HG03095 (cell line): Measurements from ENCODE around the gene CRACR2A.

Experiments
- ATAC-seq: cut with Tn5 transposase; IDR thresholded peaks from one replicate; pipeline ENCODE4 v1.9.1; 2021; ENCODE audit warnings: moderate library complexity; ENCODE audit not compliant: unreplicated experiment

Gene CRACR2A

GRCh38 chr12:3622021-3622821 lies 130.7 kb downstream of the CRACR2A start:
- no peak for ATAC-seq

- ATAC-seq = no peak
Measured at GRCh38 chr12:3620856-3621255, 132.1 kb downstream of the CRACR2A start.

DNA sequence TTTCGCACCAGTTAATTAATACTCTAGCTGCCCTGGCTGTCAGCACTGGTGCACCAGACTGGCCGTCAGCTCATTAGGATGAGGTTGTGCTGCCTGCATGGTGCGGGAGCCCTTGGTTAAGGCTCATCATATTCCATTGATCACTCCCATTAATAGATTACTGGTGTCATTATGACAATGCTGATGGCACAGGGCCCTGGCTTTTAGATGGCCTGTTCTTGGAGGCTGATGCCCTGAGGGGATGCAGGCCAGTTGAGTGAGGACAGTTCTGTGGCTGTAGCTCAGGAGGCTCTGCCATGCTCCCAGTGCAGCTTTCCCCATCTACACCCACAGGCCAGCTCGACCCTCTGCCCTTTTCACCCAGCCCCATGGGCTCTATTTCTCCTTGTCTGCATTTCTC lies 135.3 kb downstream of the CRACR2A start:
- no peak for ATAC-seq

DNA sequence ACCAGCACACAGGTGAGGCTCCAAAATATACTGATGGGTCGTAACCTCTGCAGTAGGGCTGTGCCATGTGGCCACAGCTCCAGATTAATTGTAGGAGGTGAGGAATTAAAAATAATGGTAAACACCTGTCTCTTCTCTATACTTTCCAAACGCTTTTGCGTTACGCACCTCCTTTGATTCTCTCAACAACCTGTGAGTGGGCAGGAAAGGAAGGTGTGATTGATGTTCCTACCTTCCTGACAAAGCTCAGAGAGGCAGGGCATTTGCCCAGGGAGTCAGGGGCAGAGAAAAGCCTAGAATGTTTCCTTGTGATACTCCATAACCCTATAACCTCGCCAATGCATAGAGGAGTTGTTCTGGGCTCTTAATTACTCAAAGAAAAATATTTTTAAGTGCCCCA lies 137.0 kb downstream of the CRACR2A start:
- no peak for ATAC-seq

- ATAC-seq = no peak
Measured at GRCh38 chr12:3614806-3615466, 138.0 kb downstream of the CRACR2A start.

DNA sequence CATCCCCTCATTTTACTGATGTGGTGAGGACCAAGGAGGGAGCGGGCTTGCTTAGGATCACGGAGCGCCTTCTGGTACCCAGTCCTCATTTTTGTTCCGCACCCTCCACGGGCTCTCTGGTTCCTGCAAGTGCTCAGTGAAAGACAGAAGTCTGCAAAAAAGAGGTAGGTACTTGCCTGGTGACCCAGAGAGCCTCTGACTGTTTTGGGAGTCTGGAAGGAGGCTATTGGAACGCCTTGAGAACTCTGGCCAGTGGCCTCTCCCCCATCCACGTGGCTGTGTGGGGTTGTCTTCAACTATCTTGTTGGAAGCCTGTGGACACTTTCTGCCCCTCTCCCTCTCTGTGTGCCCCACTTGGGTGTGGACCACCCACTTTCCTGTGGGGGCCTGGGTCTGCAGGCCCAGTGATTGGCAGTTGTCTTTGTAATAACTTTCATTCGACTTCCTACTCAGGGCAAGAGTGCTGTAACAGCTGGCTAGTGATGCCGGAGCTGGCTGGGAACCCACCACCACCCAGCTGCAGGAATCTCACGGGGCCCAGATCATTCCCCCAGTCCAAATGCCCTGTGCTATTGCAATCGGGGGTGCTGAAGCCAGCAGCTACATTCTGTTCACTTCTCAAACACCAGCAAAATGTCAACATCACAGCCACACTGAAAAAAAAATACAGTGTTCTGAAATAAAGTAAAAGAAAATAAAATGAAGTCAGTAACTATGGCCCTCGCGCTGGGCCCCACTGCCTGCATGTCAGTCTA lies 139.1 kb downstream of the CRACR2A start:
- ATAC-seq = no peak

- no peak for ATAC-seq
Measured at GRCh38 chr12:3611860-3612703, 140.8 kb downstream of the CRACR2A start.

DNA sequence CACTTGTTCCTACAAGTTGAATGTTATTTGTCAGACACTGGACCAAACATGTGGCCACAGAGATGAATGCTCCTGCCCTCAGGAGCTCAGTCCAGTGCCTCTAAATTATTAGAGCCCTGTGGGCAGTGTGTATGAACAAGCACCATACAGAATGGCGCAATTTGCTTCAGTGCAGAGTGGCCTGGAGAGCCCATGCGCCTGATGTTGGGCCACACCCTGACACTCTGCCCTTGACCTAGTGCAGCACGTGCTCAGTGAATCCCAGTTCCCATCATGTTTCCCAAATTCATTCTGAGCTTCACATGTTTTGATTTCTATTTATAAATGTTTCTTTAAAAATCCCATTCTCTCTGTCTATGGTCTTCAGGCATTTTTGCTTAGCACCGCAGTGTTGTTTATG lies 145.1 kb downstream of the CRACR2A start:
- ATAC-seq = no peak

GRCh38 chr12:3607039-3607720 lies 145.7 kb downstream of the CRACR2A start:
- no peak for ATAC-seq

GRCh38 chr12:3606128-3606527 lies 146.8 kb downstream of the CRACR2A start:
- ATAC-seq = no peak

- no peak for ATAC-seq
Measured at GRCh38 chr12:3605692-3606091, 147.2 kb downstream of the CRACR2A start.

DNA sequence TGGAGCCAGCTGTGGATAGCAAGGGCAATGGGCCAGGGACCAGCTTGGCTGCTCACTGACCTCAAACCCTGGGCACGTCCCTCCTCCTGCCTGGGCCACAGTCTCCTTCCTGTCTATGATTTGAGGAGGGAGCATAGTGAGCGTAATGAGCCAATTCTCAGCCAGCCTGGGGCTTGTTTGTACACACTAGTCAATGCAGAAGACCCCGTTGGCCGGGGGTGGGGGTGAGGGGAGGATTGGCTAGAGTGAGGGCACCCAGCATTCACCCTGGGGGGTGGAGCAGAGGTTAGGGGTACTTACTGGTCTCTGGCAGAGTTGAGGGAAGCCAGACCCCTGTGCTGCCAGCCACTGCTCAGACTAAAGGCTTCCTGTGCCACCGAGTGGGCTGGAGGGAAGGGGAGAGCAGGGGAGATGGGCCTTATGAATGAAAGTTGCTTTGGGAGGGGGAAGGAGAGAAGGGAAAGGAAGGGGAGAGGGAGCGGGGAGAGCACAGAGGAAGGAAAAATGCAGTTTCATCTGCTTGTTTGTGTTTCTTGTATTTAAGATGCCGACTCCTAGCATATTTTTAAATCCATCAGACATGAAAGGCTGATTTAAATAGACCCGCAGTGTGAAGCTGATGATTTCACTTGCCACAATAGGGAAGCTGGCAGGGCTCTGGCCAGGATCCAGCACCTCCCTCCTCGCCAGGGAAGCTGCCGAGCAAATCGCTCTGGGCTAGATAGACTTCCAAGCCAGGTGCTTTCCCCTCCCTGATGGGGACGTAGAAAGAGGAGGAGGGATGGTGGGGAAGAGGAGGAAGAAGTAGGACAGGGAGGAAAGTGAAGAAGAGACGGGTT lies 147.9 kb downstream of the CRACR2A start:
- no peak for ATAC-seq

DNA sequence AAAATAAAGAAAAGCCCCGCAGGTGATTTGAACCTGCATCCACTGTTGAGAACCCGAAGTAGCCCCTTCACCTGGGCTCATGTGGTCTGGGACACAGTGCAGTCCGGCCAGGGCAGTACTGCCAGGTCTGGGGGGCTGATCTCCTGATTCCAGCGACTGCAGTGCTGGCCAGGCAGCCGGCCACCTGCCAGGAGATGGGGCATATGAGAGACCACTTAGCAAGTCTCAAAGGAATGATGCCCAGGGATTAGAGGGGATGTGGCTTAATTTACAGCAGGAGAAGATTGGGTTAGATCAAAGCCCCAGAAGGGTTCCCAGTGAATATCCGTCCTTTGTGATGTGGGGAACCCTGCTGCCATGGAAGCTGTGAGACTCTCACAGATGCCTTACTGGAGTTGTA lies 148.6 kb downstream of the CRACR2A start:
- ATAC-seq = no peak

DNA sequence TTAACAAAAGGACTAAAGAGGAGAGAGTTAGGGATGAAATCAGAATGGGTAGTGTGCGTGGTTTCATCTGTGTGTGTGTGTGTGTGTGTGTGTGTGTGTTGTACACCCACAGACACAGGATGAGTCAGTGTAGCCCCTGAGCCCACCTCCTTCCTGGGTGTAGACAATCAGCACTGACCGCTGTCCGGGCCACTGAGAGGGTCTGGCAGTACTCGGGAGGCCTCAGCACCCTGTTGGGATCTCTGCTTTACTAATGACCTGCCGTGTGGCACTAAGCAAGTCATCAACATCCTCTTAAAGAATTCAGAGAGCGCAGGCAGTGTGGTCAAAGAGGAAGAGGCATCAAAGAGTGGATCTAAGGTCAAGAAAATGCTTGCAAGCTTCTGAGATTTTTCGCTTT lies 149.3 kb downstream of the CRACR2A start:
- no peak for ATAC-seq

GRCh38 chr12:3602488-3602887 lies 150.4 kb downstream of the CRACR2A start:
- no peak for ATAC-seq

DNA sequence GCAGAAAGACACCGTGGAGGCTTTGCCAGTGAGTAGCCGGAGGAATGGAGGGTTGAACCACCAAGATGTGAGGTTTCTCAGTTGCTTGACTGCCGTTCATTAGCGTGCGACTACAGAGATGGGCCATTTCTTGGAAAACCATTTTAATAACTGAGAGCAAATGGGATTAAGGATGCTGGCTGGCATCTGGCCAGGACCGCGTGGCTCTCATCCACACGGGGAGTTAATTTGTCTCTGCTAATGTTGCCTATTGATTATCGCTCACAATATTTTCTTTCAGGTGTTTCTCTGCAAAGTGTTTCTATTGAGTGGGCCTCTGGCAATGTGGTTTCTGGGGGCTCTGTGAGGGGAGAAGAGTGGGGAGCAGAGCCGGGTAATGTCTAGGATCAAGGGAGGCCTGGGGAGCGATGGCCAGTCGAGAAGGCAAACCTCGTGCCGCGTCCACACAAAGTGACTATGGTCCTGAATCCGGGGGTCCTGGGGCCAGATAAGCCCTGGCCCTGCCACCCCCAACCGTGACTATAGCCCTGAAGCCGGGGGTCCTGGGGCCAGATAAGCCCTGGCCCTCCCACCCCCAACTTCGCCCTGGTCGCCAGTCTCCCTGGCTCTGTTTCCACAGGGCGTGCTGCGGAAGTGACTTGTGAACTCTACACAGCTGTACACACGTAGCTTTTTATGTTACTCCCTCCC lies 151.3 kb downstream of the CRACR2A start:
- no peak for ATAC-seq

- no peak for ATAC-seq
Measured at GRCh38 chr12:3600951-3601350, 152.0 kb downstream of the CRACR2A start.

DNA sequence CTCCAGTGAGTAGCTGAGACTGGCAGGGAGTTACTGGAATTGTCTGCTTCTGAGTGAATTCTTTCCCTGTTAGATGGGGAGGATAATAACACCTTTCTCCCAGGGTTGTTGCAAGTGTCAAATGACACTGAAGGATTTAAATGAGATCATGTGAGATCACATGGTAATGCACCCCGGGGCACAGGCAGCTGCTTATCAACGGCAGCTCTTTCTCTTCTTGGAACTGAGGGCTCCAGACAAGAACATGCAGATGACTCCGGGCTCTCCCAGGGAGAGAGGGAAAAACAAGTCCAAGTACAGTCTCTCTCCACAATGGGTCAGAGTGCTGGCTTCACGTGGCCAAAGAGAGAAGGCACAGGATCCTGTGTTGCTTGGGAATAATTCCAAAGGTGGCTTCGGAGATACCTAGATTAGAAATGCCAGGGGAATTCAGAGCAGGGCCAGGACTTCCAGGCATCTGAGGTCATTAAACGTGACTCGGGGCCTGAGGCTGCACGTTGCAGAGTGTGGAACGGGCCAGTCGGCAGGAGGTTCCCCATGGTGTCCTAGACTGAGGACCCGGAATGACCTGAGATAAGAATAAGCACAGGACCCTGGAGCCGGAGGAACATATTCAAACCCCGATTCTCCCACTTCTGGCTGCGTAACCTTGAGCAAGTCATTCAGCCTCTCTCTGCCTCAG lies 152.7 kb downstream of the CRACR2A start:
- ATAC-seq = no peak
